ENCODE data around the gene CCNYL1.
"Not testable (repeated sequence)": the region's sequence is repeated elsewhere in the genome, so short reads cannot be mapped to it uniquely, and the experiment has no call there.

CCNYL1 gene

DNA sequence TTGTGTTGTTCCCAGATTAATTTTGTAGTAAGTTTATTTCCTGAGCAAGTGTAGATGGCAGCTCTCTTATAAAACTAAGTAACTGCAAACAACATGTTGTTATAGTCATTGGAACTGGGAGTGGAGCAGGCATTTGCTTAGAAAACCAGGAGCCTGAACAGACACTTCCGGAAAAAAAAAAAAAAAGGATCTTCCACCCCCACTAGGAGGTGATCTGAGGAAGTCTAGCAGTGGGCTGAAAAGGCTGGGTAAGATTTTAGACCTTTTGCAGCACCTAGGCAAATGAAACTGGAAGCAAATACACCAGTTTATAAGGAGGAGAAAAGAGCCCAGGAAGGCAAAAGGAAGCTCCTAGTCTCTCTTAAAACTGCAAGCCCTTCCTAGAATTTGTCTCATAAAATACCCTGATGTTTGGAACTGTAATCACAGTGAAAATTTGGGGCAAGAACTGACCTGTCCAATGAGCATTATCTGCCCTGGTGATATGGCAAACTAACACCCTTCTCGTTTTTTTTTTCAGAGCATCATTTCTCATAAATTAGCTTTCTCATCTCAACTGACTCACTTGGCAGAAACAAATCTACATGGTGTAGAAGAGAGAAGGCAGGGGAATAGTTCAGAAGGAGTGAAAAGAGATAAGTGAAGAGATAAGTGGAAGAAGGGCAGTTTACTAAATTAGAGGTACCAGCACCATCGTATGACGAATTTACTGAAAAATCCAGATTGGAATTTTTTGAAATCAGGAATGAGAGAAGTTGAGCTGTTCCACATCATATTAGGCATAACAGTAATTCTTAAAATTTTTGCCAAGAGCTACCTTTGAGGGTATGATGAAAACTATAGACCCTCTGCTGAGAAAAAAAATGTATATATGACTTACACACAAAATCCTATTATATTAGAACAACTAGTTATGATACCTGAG is 4.2 kb upstream of the CCNYL1 start:
- Histone ChIP-seq H3K36me3 (no peaks in the 10 kb centered on the region), H3K4me3 (ENCODE audit: low read depth, low read length) (no peak overlapping the region), H3K4me1 (no peaks in the 10 kb centered on the region), H3K9me3 (no peaks in the 10 kb centered on the region), H3K27me3 (no peaks in the 10 kb centered on the region)
- TF ChIP-seq, protein P1, sequence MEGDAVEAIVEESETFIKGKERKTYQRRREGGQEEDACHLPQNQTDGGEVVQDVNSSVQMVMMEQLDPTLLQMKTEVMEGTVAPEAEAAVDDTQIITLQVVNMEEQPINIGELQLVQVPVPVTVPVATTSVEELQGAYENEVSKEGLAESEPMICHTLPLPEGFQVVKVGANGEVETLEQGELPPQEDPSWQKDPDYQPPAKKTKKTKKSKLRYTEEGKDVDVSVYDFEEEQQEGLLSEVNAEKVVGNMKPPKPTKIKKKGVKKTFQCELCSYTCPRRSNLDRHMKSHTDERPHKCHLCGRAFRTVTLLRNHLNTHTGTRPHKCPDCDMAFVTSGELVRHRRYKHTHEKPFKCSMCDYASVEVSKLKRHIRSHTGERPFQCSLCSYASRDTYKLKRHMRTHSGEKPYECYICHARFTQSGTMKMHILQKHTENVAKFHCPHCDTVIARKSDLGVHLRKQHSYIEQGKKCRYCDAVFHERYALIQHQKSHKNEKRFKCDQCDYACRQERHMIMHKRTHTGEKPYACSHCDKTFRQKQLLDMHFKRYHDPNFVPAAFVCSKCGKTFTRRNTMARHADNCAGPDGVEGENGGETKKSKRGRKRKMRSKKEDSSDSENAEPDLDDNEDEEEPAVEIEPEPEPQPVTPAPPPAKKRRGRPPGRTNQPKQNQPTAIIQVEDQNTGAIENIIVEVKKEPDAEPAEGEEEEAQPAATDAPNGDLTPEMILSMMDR (IDR thresholded peaks at IDR 0.05; ENCODE audit: low read depth, low read length), result no peak
- DNase-seq, result no peak

DNA sequence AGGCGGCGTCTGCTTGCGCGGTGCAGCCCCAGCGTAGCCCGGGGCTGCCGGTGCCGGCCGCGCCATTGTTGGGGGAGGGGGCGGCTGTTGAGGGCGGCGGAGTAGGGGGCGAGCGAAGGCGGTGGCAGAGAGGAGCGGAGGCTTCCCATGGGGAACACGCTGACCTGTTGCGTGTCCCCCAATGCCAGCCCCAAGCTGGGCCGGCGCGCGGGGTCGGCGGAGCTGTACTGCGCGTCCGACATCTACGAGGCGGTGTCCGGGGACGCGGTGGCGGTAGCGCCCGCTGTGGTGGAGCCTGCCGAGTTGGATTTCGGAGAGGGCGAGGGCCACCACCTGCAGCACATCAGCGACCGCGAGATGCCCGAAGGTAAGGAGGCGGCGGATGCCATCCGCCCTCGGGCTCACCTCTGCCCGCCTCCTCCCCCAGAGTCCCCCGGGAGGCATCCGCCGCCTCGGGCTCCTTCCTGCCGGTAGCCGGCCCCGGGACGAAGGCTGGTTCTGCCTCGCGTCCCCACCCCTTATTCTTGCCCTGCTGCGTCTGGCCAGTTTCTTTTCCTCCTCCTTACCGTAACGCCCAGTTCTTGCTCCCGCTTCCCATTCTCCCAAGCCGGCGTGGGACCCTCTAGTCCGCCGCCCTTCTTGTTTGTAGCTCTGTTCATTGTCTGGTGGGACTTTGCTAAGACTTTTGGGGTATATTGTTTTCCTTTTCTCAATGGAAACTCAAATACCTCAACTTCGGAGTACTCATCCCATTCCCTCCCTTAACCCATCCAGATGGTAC is 500 bp downstream of the CCNYL1 start:
- Histone ChIP-seq H3K4me3 (ENCODE audit: low read depth, low read length) (peak overlapping the region; percentile 87), H3K27me3 (no peaks in the 10 kb centered on the region), H3K4me1 (no peaks in the 10 kb centered on the region), H3K9me3 (no peaks in the 10 kb centered on the region), H3K36me3 (no peaks in the 10 kb centered on the region)
- DNase-seq, result peak; percentile 63
- TF ChIP-seq, protein P1 (IDR thresholded peaks at IDR 0.05; ENCODE audit: low read depth, low read length), result peak; percentile 3; the same call in 1 of the 2 replicates

DNA sequence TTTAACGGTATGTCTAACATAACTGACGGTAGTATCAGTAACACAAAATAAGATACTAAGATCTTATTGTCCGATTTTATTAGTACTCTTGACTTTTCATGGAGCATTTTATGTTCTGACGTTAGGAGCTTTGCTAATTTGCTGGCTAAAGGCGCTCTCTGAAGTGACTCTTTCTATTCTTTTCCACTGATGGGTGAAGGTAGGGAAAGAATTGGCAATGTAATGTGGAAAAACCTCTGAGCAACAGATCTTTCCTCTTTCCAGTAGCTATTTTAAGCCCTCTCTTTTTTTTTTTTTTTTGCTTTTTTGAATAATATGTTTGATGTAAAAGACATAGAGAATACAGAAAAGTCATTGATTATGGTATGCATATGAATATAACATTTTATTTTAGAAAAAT is 4.6 kb downstream of the CCNYL1 start:
- TF ChIP-seq, protein P1 (IDR thresholded peaks at IDR 0.05; ENCODE audit: low read depth, low read length), result no peak
- H3K4me1 ChIP-seq, result no peaks in the 10 kb centered on the region
- H3K27me3 ChIP-seq, result no peaks in the 10 kb centered on the region
- H3K9me3 ChIP-seq, result no peaks in the 10 kb centered on the region
- DNase-seq, result no peak
- H3K4me3 ChIP-seq (ENCODE audit: low read depth, low read length), result no peak overlapping the region
- no peaks in the 10 kb centered on the region for H3K36me3 ChIP-seq

DNA sequence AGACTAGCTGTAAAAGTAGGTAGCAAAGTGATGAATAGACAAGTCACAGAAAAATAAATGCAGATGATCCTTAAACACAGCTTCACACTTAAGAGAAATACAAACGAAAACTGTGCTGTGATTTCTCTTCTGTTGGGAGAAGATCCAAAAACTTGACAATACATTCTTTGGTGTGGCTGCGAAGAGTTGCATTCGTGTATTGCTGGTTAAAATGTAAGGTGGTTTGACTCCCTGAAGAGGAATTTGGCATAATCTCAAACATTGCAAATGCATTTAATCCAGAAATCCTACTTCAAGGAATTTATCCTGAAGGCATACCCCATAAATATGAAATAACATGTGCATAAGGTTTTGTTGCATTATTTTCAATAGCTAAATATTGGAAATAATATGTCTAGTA is 7.1 kb downstream of the CCNYL1 start:
- Histone ChIP-seq H3K9me3 (no peaks in the 10 kb centered on the region), H3K4me1 (no peaks in the 10 kb centered on the region), H3K27me3 (no peaks in the 10 kb centered on the region), H3K4me3 (ENCODE audit: low read depth, low read length) (no peak overlapping the region), H3K36me3 (no peaks in the 10 kb centered on the region)
- TF ChIP-seq, protein P1 (IDR thresholded peaks at IDR 0.05; ENCODE audit: low read depth, low read length), result no peak
- no peak for DNase-seq

DNA sequence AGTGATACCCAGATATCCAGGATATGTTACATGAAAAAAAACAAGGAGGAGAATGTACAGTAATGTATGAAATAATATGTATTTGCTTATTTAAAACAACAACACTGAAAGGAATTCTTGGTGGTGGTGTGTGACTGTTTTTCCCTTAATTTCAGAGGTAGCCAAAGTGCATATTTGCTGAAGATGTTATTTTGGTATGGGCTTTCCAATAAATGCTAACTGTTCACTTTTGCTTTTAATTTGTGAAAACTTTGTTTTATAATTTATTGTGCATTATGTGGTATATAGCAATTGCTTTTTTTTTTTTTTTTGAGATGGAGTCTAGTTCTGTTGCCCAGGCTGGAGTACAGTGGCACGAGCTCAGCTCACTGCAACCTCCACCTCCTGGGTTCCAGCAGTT is 7.6 kb downstream of the CCNYL1 start:
- no peaks in the 10 kb centered on the region for H3K9me3 ChIP-seq
- no peaks in the 10 kb centered on the region for H3K27me3 ChIP-seq
- H3K4me1 ChIP-seq, result no peaks in the 10 kb centered on the region
- no peak for DNase-seq
- H3K4me3 ChIP-seq (ENCODE audit: low read depth, low read length), result no peak overlapping the region
- TF ChIP-seq, protein P1 (IDR thresholded peaks at IDR 0.05; ENCODE audit: low read depth, low read length), result no peak
- no peaks in the 10 kb centered on the region for H3K36me3 ChIP-seq

DNA sequence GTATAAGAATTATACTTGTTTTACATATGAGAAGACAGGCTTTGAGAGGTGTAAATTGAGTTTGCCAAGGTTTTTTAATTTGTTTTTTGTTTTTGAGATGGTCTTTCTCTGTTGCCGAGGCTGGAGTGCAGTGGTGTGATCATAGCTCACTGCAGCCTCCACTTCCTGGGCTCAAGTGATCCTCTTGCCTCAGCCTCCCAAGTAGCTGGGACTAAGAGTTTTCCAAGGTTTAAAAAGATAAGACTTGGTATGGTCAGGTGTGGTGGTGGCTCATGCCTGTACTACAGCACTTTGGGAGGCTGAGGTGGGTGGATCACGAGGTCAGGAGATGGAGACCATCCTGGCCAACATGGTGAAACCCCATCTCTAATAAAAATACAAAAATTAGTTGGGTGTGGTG is 8.2 kb downstream of the CCNYL1 start:
- H3K9me3 ChIP-seq; H3K36me3 ChIP-seq; H3K4me3 ChIP-seq (ENCODE audit: low read depth, low read length); DNase-seq; H3K27me3 ChIP-seq; H3K4me1 ChIP-seq: not testable (repeated sequence)
